H9 (cell line): ENCODE results near the gene LITAF. TPM values are rescaled to one million over a fixed set of nuclear protein-coding genes. Genes with fewer than 3 reads are reported as not detected.

Source experiments
- DNase-seq: peaks from one replicate; pipeline ENCODE4 v3.0.0-alpha.2; 2017
- H2AFZ ChIP-seq: one replicate; pipeline ENCODE4 v1.6.1; 2013; ENCODE audit warnings: mild to moderate bottlenecking, low read length, control low read depth, moderate library complexity
- H2AK5ac ChIP-seq: 2 replicates; pipeline ENCODE4 v1.6.1; 2013; ENCODE audit warnings: low read length, control low read depth, mixed read lengths; ENCODE audit not compliant: insufficient read length
- H2BK120ac ChIP-seq: one replicate; pipeline ENCODE4 v1.6.1; 2013; ENCODE audit warnings: low read depth, mild to moderate bottlenecking, low read length, control low read depth, inconsistent platforms; ENCODE audit not compliant: poor library complexity, severe bottlenecking
- H2BK12ac ChIP-seq: 2 replicates; pipeline ENCODE4 v1.6.1; 2013; ENCODE audit warnings: low read length, control low read depth, mixed read lengths, low read depth; ENCODE audit not compliant: insufficient read length
- H2BK15ac ChIP-seq: 2 replicates; pipeline ENCODE4 v1.6.1; 2013; ENCODE audit warnings: low read depth, low read length, control low read depth
- H2BK20ac ChIP-seq: one replicate; pipeline ENCODE4 v1.6.1; 2013; ENCODE audit warnings: low read depth, mild to moderate bottlenecking, low read length, control low read depth, inconsistent platforms; ENCODE audit not compliant: poor library complexity, severe bottlenecking
- H2BK5ac ChIP-seq: 2 replicates; pipeline ENCODE4 v1.6.1; 2013; ENCODE audit warnings: low read length, control low read depth, mixed read lengths; ENCODE audit not compliant: insufficient read length
- H3K14ac ChIP-seq: 2 replicates; pipeline ENCODE4 v1.6.1; 2013; ENCODE audit warnings: low read length, control low read depth; ENCODE audit not compliant: insufficient read depth
- H3K18ac ChIP-seq: 2 replicates; pipeline ENCODE4 v1.6.1; 2013; ENCODE audit warnings: low read depth, mild to moderate bottlenecking, mixed read lengths, low read length, control low read depth; ENCODE audit not compliant: insufficient read length
- H3K23ac ChIP-seq: 2 replicates; pipeline ENCODE4 v1.6.1; 2013; ENCODE audit warnings: low read length, control low read depth, mixed read lengths, low read depth; ENCODE audit not compliant: insufficient read length
- H3K23me2 ChIP-seq: 2 replicates; pipeline ENCODE4 v1.6.1; 2013; ENCODE audit warnings: low read depth, mild to moderate bottlenecking, mixed read lengths, low read length, control low read depth; ENCODE audit not compliant: insufficient read length, poor library complexity, severe bottlenecking
- H3K27ac ChIP-seq: 2 replicates; pipeline ENCODE4 v1.5.1; 2013; ENCODE audit warnings: low read length, control low read depth, mixed read lengths, low read depth; ENCODE audit not compliant: insufficient read length
- H3K27me3 ChIP-seq: 2 replicates; pipeline ENCODE4 v1.6.1; 2013; ENCODE audit warnings: low read length, control low read depth, inconsistent platforms; ENCODE audit not compliant: insufficient read depth
- H3K4ac ChIP-seq: 2 replicates; pipeline ENCODE4 v1.6.1; 2013; ENCODE audit warnings: low read depth, mild to moderate bottlenecking, control low read depth, inconsistent platforms, low read length, moderate library complexity
- H3K4me1 ChIP-seq: 2 replicates; pipeline ENCODE4 v1.6.1; 2013; ENCODE audit warnings: low read length, control low read depth, inconsistent platforms; ENCODE audit not compliant: insufficient read depth
- H3K4me2 ChIP-seq: 2 replicates; pipeline ENCODE4 v1.6.1; 2013; ENCODE audit warnings: low read length, control low read depth, mixed read lengths; ENCODE audit not compliant: insufficient read length, insufficient read depth
- H3K56ac ChIP-seq: 2 replicates; pipeline ENCODE4 v1.6.1; 2013; ENCODE audit warnings: low read depth, mild to moderate bottlenecking, mixed read lengths, low read length, control low read depth; ENCODE audit not compliant: insufficient read length
- H3K79me1 ChIP-seq: 2 replicates; pipeline ENCODE4 v1.6.1; 2013; ENCODE audit warnings: low read depth, mild to moderate bottlenecking, moderate library complexity, low read length, control low read depth, inconsistent platforms; ENCODE audit not compliant: insufficient read depth, poor library complexity, severe bottlenecking
- H3K79me2 ChIP-seq: 2 replicates; pipeline ENCODE4 v1.6.1; 2013; ENCODE audit warnings: low read length, control low read depth, inconsistent platforms; ENCODE audit not compliant: insufficient read depth
- H3K9ac ChIP-seq: 2 replicates; pipeline ENCODE4 v1.6.1; 2013; ENCODE audit warnings: low read length, control low read depth, mixed read lengths; ENCODE audit not compliant: insufficient read length; ENCODE audit errors: extremely low read depth
- H3K9me3 ChIP-seq: one replicate; pipeline ENCODE4 v1.6.1; 2013; ENCODE audit warnings: low read depth, low read length, inconsistent platforms; ENCODE audit not compliant: control insufficient read depth
- H3T11ph ChIP-seq: one replicate; pipeline ENCODE4 v1.6.1; 2013; ENCODE audit warnings: mild to moderate bottlenecking, low read length, control low read depth, inconsistent platforms
- H4K20me1 ChIP-seq: one replicate; pipeline ENCODE4 v1.6.1; 2013; ENCODE audit not compliant: control insufficient read depth, insufficient read length, insufficient read depth
- H4K5ac ChIP-seq: 2 replicates; pipeline ENCODE4 v1.6.1; 2013; ENCODE audit warnings: low read depth, mild to moderate bottlenecking, mixed read lengths, low read length, control low read depth; ENCODE audit not compliant: insufficient read length
- H4K8ac ChIP-seq: replicated peaks from 2 replicates; pipeline ENCODE4 v1.6.1; 2013; ENCODE audit warnings: low read length, control low read depth, mixed read lengths, low read depth; ENCODE audit not compliant: insufficient read length
- H4K91ac ChIP-seq: 2 replicates; pipeline ENCODE4 v1.6.1; 2013; ENCODE audit warnings: low read depth, mild to moderate bottlenecking, moderate library complexity, mixed read lengths, low read length, control low read depth; ENCODE audit not compliant: insufficient read length
- H3K27ac Mint-ChIP-seq, 3 experiments: 2 replicates in 2 of 3; 3 replicates in 1 of 3; pipeline ENCODE4 v1.8.0; 2020 to 2021; ENCODE audit warnings: mixed read lengths in 3 of 3, mild to moderate bottlenecking in 1 of 3, moderate library complexity in 1 of 3
- H3K27me3 Mint-ChIP-seq: 2 replicates; pipeline ENCODE4 v1.8.0; 2021; ENCODE audit warnings: low read depth, mild to moderate bottlenecking, moderate library complexity, mixed read lengths
- H3K36me3 Mint-ChIP-seq, 3 experiments: 2 replicates in 2 of 3; 3 replicates in 1 of 3; pipeline ENCODE4 v1.8.0; 2020 to 2021; ENCODE audit warnings: low read depth in 3 of 3, mixed read lengths in 3 of 3; ENCODE audit not compliant: insufficient read depth in 1 of 3
- H3K4me1 Mint-ChIP-seq, 2 experiments: 2 replicates each; pipeline ENCODE4 v1.8.0; 2020; ENCODE audit warnings: mixed read lengths in 2 of 2
- H3K4me3 Mint-ChIP-seq, 2 experiments: 2 replicates in 1 of 2; 3 replicates in 1 of 2; pipeline ENCODE4 v1.8.0; 2020 to 2021; ENCODE audit warnings: mild to moderate bottlenecking in 2 of 2, mixed read lengths in 2 of 2, moderate library complexity in 1 of 2
- H3K9me3 Mint-ChIP-seq, 2 experiments: 2 replicates in 1 of 2; 3 replicates in 1 of 2; pipeline ENCODE4 v1.8.0; 2020; ENCODE audit warnings: mild to moderate bottlenecking in 2 of 2, mixed read lengths in 2 of 2, moderate library complexity in 1 of 2
- WGBS: extraction: QIAGEN DNeasy Blood & Tissue Kit; methylation state at CpG from one replicate; pipeline ENCODE4 v1.1.7; 2013; ENCODE audit warnings: missing lambda C conversion rate, low lambda C conversion rate, mixed read lengths; ENCODE audit not compliant: insufficient read length; ENCODE audit errors: extremely low coverage; 5-methylcytosine and 5-hydroxymethylcytosine counted together
- total RNA-seq: library from RNA; stranded (reverse); gene quantifications from 2 replicates; pipeline ENCODE4 v1.2.1, GENCODE V29; 2021
- TF ChIP-seq, protein P1 (sequence below): fragments of 200-600 bp; sonication (generic); conservative IDR thresholded peaks from 3 replicates; pipeline ENCODE4 v1.8.0; 2021; ENCODE audit warnings: antibody characterized with exemption, mild to moderate bottlenecking

Gene LITAF
- total RNA-seq, 1 experiment from 2014 or later, result 249 TPM

DNA sequence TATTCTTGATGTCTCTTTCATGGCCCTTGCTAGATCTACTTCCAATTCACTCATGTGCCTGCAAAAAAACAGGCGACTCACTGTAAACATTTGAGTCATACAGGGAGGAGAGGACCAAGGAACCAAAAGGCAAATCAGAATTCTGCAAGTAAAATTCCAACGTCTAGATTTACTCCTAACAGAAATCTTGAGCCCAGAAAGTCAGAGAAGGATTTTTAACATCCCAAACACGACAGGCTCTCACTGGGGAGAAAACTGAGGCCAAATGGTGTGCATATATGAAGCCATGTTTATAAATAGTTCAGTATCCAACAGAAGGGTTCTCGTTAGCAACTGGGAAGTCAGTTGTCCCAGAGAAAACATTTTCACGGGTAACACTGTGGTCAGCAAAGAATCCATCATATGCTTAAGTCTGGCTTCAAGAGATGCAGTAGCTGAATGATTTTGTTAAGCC, 40.1 kb downstream of the LITAF start:
- no peak for DNase-seq
- H3K4me1 ChIP-seq, result no peaks in the 10 kb centered on the region
- Mint-ChIP-seq H3K4me1 (peaks cover 10 to 11% of the 10 kb centered on the region in 2 experiments), H3K4me3 (no peak overlapping the region), H3K27me3 (no peaks in the 10 kb centered on the region), H3K9me3 (peaks cover 0 to 3% of the 10 kb centered on the region in 2 experiments; a peak in 2 of 5 replicates), H3K36me3 (peaks cover 18 to 46% (median 36%) of the 10 kb centered on the region in 3 experiments), H3K27ac (peak overlapping the region in 1 of 3 experiments; percentile 89; a peak in 2 of 7 replicates)
- no peak overlapping the region for H3K9ac ChIP-seq
- no peak overlapping the region for H2AK5ac ChIP-seq
- no peak overlapping the region for H2BK20ac ChIP-seq
- H3K27me3 ChIP-seq, result no peaks in the 10 kb centered on the region
- H3K79me1 ChIP-seq, result no peaks in the 10 kb centered on the region
- TF ChIP-seq, protein P1, sequence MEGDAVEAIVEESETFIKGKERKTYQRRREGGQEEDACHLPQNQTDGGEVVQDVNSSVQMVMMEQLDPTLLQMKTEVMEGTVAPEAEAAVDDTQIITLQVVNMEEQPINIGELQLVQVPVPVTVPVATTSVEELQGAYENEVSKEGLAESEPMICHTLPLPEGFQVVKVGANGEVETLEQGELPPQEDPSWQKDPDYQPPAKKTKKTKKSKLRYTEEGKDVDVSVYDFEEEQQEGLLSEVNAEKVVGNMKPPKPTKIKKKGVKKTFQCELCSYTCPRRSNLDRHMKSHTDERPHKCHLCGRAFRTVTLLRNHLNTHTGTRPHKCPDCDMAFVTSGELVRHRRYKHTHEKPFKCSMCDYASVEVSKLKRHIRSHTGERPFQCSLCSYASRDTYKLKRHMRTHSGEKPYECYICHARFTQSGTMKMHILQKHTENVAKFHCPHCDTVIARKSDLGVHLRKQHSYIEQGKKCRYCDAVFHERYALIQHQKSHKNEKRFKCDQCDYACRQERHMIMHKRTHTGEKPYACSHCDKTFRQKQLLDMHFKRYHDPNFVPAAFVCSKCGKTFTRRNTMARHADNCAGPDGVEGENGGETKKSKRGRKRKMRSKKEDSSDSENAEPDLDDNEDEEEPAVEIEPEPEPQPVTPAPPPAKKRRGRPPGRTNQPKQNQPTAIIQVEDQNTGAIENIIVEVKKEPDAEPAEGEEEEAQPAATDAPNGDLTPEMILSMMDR, result no peak
- H4K20me1 ChIP-seq, result no peaks in the 10 kb centered on the region
- H3K9me3 ChIP-seq, result no peaks in the 10 kb centered on the region
- no peak overlapping the region for H3K23ac ChIP-seq
- no CpG with 5 or more reads among the region's 5 CpGs for WGBS
- no peaks in the 10 kb centered on the region for H3K23me2 ChIP-seq
- H3K4me2 ChIP-seq, result no peak overlapping the region
- H3K4ac ChIP-seq, result no peak overlapping the region
- no peak overlapping the region for H4K91ac ChIP-seq
- no peak overlapping the region for H4K8ac ChIP-seq
- no peak overlapping the region for H2BK15ac ChIP-seq
- no peak overlapping the region for H3K56ac ChIP-seq
- H2AFZ ChIP-seq, result no peak overlapping the region
- no peak overlapping the region for H2BK120ac ChIP-seq
- no peaks in the 10 kb centered on the region for H3K79me2 ChIP-seq
- H3K14ac ChIP-seq, result no peak overlapping the region
- no peak overlapping the region for H2BK5ac ChIP-seq
- H3T11ph ChIP-seq, result no peak overlapping the region
- no peak overlapping the region for H3K18ac ChIP-seq
- H4K5ac ChIP-seq, result no peak overlapping the region
- no peak overlapping the region for H2BK12ac ChIP-seq
- no peak overlapping the region for H3K27ac ChIP-seq
